Mesothelial cell of epicardium (in vitro differentiated cells): ENCODE data around the gene OR7G2. TPM values are rescaled to one million over a fixed set of nuclear protein-coding genes. Genes with fewer than 3 reads are reported as not detected.

ENCODE experiments used
- DNase-seq, 2 experiments: peaks; one replicate each; pipeline ENCODE4 v3.0.0; 2021; ENCODE audit warnings: low spot score in 2 of 2; ENCODE audit not compliant: unreplicated experiment in 2 of 2
- H3K27ac Mint-ChIP-seq: 2 replicates; pipeline ENCODE4 v1.8.0; 2021; ENCODE audit warnings: mixed read lengths
- H3K27me3 Mint-ChIP-seq: 2 replicates; pipeline ENCODE4 v1.8.0; 2021; ENCODE audit warnings: low read depth, mixed read lengths
- H3K36me3 Mint-ChIP-seq: 2 replicates; pipeline ENCODE4 v1.8.0; 2021; ENCODE audit warnings: mixed read lengths
- H3K4me1 Mint-ChIP-seq: 2 replicates; pipeline ENCODE4 v1.8.0; 2021; ENCODE audit warnings: mixed read lengths
- H3K4me3 Mint-ChIP-seq: 2 replicates; pipeline ENCODE4 v1.8.0; 2021; ENCODE audit warnings: mild to moderate bottlenecking, moderate library complexity, mixed read lengths
- H3K9me3 Mint-ChIP-seq: 2 replicates; pipeline ENCODE4 v1.8.0; 2021; ENCODE audit warnings: mixed read lengths
- CTCF ChIP-seq: fragments of 200-600 bp; sonication (generic); IDR thresholded peaks from one replicate; pipeline ENCODE4 v1.5.0; 2021; ENCODE audit warnings: antibody characterized with exemption; ENCODE audit not compliant: unreplicated experiment
- total RNA-seq: library from RNA; stranded (reverse); gene quantifications from 3 replicates; pipeline ENCODE4 v1.2.1, GENCODE V29; 2021

Gene OR7G2
- total RNA-seq, 1 donor from 2014 or later: not detected

GRCh38 chr19:9132422-9132821 is 25.1 kb upstream of the OR7G2 start:
- peaks cover 2% of the 10 kb centered on the region for H3K9me3 Mint-ChIP-seq
- H3K4me3 Mint-ChIP-seq: no peak overlapping the region
- TF ChIP-seq CTCF: no peak
- no peaks in the 10 kb centered on the region for H3K4me1 Mint-ChIP-seq
- no peak overlapping the region for H3K27ac Mint-ChIP-seq
- no peak for DNase-seq
- H3K36me3 Mint-ChIP-seq: no peaks in the 10 kb centered on the region
- peaks cover 3% of the 10 kb centered on the region for H3K27me3 Mint-ChIP-seq

GRCh38 chr19:9130965-9131364 is 23.7 kb upstream of the OR7G2 start:
- Mint-ChIP-seq H3K27me3 (no peaks in the 10 kb centered on the region), H3K27ac (no peak overlapping the region), H3K4me1 (no peaks in the 10 kb centered on the region), H3K36me3 (no peaks in the 10 kb centered on the region), H3K4me3 (no peak overlapping the region), H3K9me3 (peaks cover 12% of the 10 kb centered on the region)
- no peak for DNase-seq
- no peak for TF ChIP-seq CTCF

GRCh38 chr19:9128171-9128570 is 20.9 kb upstream of the OR7G2 start:
- Mint-ChIP-seq H3K4me3 (no peak overlapping the region), H3K27me3 (no peaks in the 10 kb centered on the region), H3K27ac (no peak overlapping the region), H3K4me1 (no peaks in the 10 kb centered on the region), H3K9me3 (peaks cover 21% of the 10 kb centered on the region), H3K36me3 (no peaks in the 10 kb centered on the region)
- DNase-seq: no peak
- no peak for TF ChIP-seq CTCF

- DNase-seq: no peak
- no peaks in the 10 kb centered on the region for H3K27me3 Mint-ChIP-seq
- peaks cover 25% of the 10 kb centered on the region for H3K9me3 Mint-ChIP-seq
- H3K4me1 Mint-ChIP-seq: no peaks in the 10 kb centered on the region
- H3K36me3 Mint-ChIP-seq: no peaks in the 10 kb centered on the region
- TF ChIP-seq CTCF: no peak
- no peak within 1 kb of the TSS for H3K4me3 Mint-ChIP-seq
- H3K27ac Mint-ChIP-seq: no peak within 1 kb of the TSS
Observed at GRCh38 chr19:9126900-9127405, 19.7 kb upstream of the OR7G2 start, which contains the start of gene OR7G3. Gene OR7G3, minus strand, starts transcription at chr19:9126950. Its CDS starts 0 bp downstream, at chr19:9126950.

GRCh38 chr19:9116547-9116946 is 9.3 kb upstream of the OR7G2 start:
- TF ChIP-seq CTCF: no peak
- Mint-ChIP-seq H3K36me3 (peaks cover 5% of the 10 kb centered on the region), H3K9me3 (peaks cover 49% of the 10 kb centered on the region), H3K27me3 (no peaks in the 10 kb centered on the region), H3K4me3 (no peak overlapping the region), H3K4me1 (no peaks in the 10 kb centered on the region), H3K27ac (no peak overlapping the region)
- DNase-seq: no peak

GRCh38 chr19:9115307-9115813 is 8.1 kb upstream of the OR7G2 start, which contains the start of gene OR7G1:
Gene OR7G1, minus strand, starts transcription at chr19:9115763. Its CDS starts 0 bp downstream, at chr19:9115763.
- no peak within 1 kb of the TSS for H3K4me3 Mint-ChIP-seq
- H3K27ac Mint-ChIP-seq: no peak within 1 kb of the TSS
- no peaks in the 10 kb centered on the region for H3K4me1 Mint-ChIP-seq
- H3K9me3 Mint-ChIP-seq: peaks cover 47% of the 10 kb centered on the region
- no peaks in the 10 kb centered on the region for H3K27me3 Mint-ChIP-seq
- no peak for TF ChIP-seq CTCF
- H3K36me3 Mint-ChIP-seq: peaks cover 5% of the 10 kb centered on the region
- no peak for DNase-seq
